Measurements from ENCODE around the gene LUZP2.

DNA sequence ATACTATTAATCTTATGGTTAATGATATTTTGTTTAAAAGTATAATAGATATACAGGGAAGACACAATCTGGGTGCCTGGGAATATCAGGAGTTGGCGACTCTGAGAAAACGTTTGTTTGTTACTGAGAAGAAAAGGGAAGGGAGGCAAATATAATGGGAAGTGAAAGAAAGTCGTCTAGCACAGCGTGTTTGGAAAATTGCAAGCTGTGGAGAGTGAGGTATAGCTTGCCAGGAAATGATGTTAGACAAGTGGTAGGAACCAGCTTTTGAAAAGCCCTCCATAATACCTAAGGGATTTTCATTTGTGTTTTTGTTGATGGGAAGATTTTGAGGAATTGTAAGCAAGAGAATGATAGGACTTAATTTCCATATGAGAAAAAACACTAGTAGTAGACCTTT is 322.2 kb downstream of the LUZP2 start:
- TF ChIP-seq ZNF565 (CRISPR knock-in tag; conservative IDR thresholded peaks at IDR 0.05; ENCODE audit: low read depth) (no peak), TCF4 (CRISPR knock-in tag; IDR thresholded peaks at IDR 0.05; ENCODE audit: borderline replicate concordance) (no peak)
- TF ChIP-seq, protein P1, sequence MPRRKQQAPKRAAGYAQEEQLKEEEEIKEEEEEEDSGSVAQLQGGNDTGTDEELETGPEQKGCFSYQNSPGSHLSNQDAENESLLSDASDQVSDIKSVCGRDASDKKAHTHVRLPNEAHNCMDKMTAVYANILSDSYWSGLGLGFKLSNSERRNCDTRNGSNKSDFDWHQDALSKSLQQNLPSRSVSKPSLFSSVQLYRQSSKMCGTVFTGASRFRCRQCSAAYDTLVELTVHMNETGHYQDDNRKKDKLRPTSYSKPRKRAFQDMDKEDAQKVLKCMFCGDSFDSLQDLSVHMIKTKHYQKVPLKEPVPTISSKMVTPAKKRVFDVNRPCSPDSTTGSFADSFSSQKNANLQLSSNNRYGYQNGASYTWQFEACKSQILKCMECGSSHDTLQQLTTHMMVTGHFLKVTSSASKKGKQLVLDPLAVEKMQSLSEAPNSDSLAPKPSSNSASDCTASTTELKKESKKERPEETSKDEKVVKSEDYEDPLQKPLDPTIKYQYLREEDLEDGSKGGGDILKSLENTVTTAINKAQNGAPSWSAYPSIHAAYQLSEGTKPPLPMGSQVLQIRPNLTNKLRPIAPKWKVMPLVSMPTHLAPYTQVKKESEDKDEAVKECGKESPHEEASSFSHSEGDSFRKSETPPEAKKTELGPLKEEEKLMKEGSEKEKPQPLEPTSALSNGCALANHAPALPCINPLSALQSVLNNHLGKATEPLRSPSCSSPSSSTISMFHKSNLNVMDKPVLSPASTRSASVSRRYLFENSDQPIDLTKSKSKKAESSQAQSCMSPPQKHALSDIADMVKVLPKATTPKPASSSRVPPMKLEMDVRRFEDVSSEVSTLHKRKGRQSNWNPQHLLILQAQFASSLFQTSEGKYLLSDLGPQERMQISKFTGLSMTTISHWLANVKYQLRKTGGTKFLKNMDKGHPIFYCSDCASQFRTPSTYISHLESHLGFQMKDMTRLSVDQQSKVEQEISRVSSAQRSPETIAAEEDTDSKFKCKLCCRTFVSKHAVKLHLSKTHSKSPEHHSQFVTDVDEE (CRISPR knock-in tag; IDR thresholded peaks at IDR 0.05), result no peak
- TF ChIP-seq, protein P2, sequence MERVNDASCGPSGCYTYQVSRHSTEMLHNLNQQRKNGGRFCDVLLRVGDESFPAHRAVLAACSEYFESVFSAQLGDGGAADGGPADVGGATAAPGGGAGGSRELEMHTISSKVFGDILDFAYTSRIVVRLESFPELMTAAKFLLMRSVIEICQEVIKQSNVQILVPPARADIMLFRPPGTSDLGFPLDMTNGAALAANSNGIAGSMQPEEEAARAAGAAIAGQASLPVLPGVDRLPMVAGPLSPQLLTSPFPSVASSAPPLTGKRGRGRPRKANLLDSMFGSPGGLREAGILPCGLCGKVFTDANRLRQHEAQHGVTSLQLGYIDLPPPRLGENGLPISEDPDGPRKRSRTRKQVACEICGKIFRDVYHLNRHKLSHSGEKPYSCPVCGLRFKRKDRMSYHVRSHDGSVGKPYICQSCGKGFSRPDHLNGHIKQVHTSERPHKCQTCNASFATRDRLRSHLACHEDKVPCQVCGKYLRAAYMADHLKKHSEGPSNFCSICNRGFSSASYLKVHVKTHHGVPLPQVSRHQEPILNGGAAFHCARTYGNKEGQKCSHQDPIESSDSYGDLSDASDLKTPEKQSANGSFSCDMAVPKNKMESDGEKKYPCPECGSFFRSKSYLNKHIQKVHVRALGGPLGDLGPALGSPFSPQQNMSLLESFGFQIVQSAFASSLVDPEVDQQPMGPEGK (CRISPR knock-in tag; IDR thresholded peaks at IDR 0.05; ENCODE audit: borderline replicate concordance), result no peak
- TF ChIP-seq, protein P3, sequence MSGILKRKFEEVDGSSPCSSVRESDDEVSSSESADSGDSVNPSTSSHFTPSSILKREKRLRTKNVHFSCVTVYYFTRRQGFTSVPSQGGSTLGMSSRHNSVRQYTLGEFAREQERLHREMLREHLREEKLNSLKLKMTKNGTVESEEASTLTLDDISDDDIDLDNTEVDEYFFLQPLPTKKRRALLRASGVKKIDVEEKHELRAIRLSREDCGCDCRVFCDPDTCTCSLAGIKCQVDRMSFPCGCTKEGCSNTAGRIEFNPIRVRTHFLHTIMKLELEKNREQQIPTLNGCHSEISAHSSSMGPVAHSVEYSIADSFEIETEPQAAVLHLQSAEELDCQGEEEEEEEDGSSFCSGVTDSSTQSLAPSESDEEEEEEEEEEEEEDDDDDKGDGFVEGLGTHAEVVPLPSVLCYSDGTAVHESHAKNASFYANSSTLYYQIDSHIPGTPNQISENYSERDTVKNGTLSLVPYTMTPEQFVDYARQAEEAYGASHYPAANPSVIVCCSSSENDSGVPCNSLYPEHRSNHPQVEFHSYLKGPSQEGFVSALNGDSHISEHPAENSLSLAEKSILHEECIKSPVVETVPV (CRISPR knock-in tag; IDR thresholded peaks at IDR 0.05), result no peak
